NCI-H460 (cell line): ENCODE data around the gene NBR1. TPM values are rescaled to one million over a fixed set of nuclear protein-coding genes. Genes with fewer than 3 reads are reported as not detected.
"Not testable (repeated sequence)": the region's sequence is repeated elsewhere in the genome, so short reads cannot be mapped to it uniquely, and the experiment has no call there.

Experiments used
- DNase-seq: peaks from one replicate; pipeline ENCODE4 v3.0.0-alpha.2; 2016; ENCODE audit warnings: low read depth; ENCODE audit errors: extremely low read depth
- polyA plus RNA-seq: library from polyadenylated mRNA; depleted of rRNA; stranded (reverse); fragments of >200 nt; gene quantifications from 2 replicates; pipeline ENCODE4 v1.2.3, GENCODE V29; 2014; cell fraction: nucleus; rRNA removed
- total RNA-seq: library from RNA; depleted of rRNA; stranded (reverse); fragments of >200 nt; shearing (Covaris generic); gene quantifications from 2 replicates; pipeline ENCODE4 v1.2.3, GENCODE V29; 2014; rRNA removed

The NBR1 gene
- 66.9 and 78.6 TPM in 2 replicates for total RNA-seq
- 25.0 and 32.4 TPM in 2 replicates for polyA plus RNA-seq

- peak; percentile 99 for DNase-seq
These were observed at the start of gene NBR1 for GRCh38 chr17:43170766-43171585. TSS of gene NBR1 (plus strand) at chr17:43171214. CDS start at chr17:43175800, 4,586 bp downstream.

- peak; percentile 100 for DNase-seq
These were observed 45.7 kb upstream of the NBR1 start, which contains the start of gene BRCA1 for GRCh38 chr17:43125133-43125966. TSS of gene BRCA1 (minus strand) at chr17:43125364. CDS start at chr17:43124096, 1,268 bp downstream.

- DNase-seq = peak; percentile 9
These were observed 44.8 kb upstream of the NBR1 start for GRCh38 chr17:43125967-43126910.

- DNase-seq = no peak
These were observed 44.1 kb upstream of the NBR1 start for GRCh38 chr17:43126911-43127290.

- DNase-seq = not testable (repeated sequence)
These were observed 43.6 kb upstream of the NBR1 start for GRCh38 chr17:43127333-43127876.

GRCh38 chr17:43129671-43130010 is 41.4 kb upstream of the NBR1 start:
- DNase-seq = no peak

- no peak for DNase-seq
These were observed 38.9 kb upstream of the NBR1 start for GRCh38 chr17:43132117-43132516.

- not testable (repeated sequence) for DNase-seq
These were observed 37.6 kb upstream of the NBR1 start for GRCh38 chr17:43133439-43133838.

- no peak for DNase-seq
These were observed 36.1 kb upstream of the NBR1 start for GRCh38 chr17:43134774-43135453.

- no peak for DNase-seq
These were observed 35.6 kb upstream of the NBR1 start for GRCh38 chr17:43135454-43135819.

GRCh38 chr17:43136574-43136973 is 34.4 kb upstream of the NBR1 start:
- DNase-seq = not testable (repeated sequence)

GRCh38 chr17:43138531-43138930 is 32.5 kb upstream of the NBR1 start:
- not testable (repeated sequence) for DNase-seq

- DNase-seq = no peak
These were observed 30.4 kb upstream of the NBR1 start for GRCh38 chr17:43140396-43141332.

GRCh38 chr17:43142153-43142552 is 28.9 kb upstream of the NBR1 start:
- DNase-seq = no peak

- DNase-seq = no peak
These were observed 27.8 kb upstream of the NBR1 start for GRCh38 chr17:43143201-43143600.

- no peak for DNase-seq
These were observed 24.4 kb upstream of the NBR1 start for GRCh38 chr17:43146649-43147048.

GRCh38 chr17:43151880-43152456 is 19.0 kb upstream of the NBR1 start:
- DNase-seq = no peak

- not testable (repeated sequence) for DNase-seq
These were observed 17.7 kb upstream of the NBR1 start for GRCh38 chr17:43153197-43153835.
